Stomach (tissue), 4 donors: ENCODE measurements around the gene PLCG1.

Source experiments
- EP300 ChIP-seq: sonication (generic); formaldehyde crosslinking; IDR thresholded peaks from one replicate; pipeline ENCODE4 v1.6.1; 2017; ENCODE audit warnings: antibody characterized with exemption
- POLR2A ChIP-seq, 4 donors: fragments of 450-650 bp; IDR thresholded peaks; one replicate each; pipeline ENCODE4 v1.6.1; 2016; ENCODE audit warnings: antibody characterized with exemption in 4 of 4, control low read depth in 2 of 4, mild to moderate bottlenecking in 1 of 4, moderate library complexity in 1 of 4
- POLR2AphosphoS5 ChIP-seq, 3 donors: sonication (generic); formaldehyde crosslinking; IDR thresholded peaks; one replicate each; pipeline ENCODE4 v1.6.1; 2016; ENCODE audit warnings: antibody characterized with exemption in 3 of 3
- TF ChIP-seq, protein P1 (sequence below), 7 experiments: fragments of 450-650 bp in 4 of 7; fragments of 200-600 bp in 3 of 7; sonication (generic) in 3 of 7; IDR thresholded peaks; one replicate each; pipeline ENCODE4 v1.5.1; 2016 to 2019; ENCODE audit warnings: antibody characterized with exemption in 7 of 7, control low read depth in 2 of 7, mild to moderate bottlenecking in 1 of 7

DNA sequence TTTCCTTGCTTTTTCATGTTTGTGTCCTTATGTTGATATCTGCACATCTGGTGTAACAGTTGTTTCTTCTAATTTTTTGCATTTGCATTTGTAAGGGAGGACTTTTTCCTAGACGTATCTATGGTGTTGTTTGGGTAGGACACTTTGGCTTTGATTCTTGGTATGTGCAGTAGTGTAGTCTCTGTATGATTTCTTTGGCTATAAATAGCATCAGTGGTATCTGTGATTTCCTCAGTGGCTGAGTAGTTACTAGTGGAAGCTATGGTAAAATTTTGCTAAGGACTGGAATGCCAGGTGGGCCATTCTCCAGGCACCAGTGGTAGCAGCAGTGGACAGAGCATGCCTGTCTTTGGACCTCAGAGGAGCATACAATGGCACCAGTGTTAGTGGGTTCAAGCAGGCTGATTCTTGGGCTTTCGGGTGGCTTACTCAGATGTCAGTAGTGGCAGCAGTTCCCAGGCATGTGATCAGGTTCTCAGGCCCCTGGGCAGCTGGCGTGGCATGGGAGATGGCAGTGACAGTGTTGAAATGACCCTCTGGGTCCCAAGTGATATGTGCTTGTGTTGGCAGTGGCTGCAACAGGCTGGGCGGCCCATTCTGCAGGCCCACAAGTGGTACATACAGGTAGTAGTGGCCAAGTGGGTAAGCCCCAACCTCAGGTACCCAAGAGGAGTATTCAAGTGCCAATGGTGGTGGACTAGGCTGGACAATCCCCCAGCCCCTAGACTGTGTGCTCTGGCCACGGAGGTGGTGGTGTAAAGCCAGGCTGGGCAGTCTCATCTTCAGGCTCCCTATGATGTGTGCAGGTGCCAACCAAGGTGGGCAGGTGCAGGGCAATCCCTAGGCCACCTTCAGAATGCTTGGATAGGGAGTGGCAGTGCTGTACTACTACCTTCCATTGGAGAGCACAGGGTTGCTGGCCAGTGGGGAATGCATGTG, 54.5 kb downstream of the PLCG1 start:
- TF ChIP-seq, protein P1, sequence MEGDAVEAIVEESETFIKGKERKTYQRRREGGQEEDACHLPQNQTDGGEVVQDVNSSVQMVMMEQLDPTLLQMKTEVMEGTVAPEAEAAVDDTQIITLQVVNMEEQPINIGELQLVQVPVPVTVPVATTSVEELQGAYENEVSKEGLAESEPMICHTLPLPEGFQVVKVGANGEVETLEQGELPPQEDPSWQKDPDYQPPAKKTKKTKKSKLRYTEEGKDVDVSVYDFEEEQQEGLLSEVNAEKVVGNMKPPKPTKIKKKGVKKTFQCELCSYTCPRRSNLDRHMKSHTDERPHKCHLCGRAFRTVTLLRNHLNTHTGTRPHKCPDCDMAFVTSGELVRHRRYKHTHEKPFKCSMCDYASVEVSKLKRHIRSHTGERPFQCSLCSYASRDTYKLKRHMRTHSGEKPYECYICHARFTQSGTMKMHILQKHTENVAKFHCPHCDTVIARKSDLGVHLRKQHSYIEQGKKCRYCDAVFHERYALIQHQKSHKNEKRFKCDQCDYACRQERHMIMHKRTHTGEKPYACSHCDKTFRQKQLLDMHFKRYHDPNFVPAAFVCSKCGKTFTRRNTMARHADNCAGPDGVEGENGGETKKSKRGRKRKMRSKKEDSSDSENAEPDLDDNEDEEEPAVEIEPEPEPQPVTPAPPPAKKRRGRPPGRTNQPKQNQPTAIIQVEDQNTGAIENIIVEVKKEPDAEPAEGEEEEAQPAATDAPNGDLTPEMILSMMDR (IDR thresholded peaks at IDR 0.05), result no peak
- TF ChIP-seq POLR2A (IDR thresholded peaks at IDR 0.05), result no peak
- no peak for TF ChIP-seq POLR2AphosphoS5 (IDR thresholded peaks at IDR 0.05)
- TF ChIP-seq EP300, result no peak
